ENCODE data around the gene AVPR2.

DNA sequence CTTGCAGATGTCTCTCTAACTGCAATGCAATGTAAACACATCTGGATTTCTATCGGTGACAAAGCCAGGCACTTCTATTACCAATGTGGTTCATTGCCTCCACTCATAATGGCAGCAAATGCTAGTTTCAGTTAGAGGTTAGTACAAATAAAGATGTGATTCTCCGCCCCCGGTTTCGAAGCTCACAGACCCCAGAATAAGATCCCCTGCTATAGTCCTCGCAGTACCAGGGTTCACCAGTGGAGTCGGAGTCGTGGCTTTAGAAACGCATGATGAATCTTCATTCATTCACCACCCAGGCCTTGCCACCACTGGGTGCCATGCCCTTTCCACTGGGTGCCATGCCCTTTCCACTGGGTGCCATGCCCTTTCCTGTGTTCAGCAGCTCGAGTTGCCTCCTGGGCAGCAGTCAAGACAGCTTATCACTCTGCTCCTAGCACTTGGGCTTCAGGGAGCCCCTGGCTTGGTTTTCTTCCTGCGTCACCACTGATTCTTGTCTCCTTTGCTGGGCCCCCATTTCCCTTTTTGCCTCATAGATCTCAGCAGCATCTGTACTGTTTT lies 33.8 kb downstream of the AVPR2 start:
- TF ChIP-seq, protein P1, sequence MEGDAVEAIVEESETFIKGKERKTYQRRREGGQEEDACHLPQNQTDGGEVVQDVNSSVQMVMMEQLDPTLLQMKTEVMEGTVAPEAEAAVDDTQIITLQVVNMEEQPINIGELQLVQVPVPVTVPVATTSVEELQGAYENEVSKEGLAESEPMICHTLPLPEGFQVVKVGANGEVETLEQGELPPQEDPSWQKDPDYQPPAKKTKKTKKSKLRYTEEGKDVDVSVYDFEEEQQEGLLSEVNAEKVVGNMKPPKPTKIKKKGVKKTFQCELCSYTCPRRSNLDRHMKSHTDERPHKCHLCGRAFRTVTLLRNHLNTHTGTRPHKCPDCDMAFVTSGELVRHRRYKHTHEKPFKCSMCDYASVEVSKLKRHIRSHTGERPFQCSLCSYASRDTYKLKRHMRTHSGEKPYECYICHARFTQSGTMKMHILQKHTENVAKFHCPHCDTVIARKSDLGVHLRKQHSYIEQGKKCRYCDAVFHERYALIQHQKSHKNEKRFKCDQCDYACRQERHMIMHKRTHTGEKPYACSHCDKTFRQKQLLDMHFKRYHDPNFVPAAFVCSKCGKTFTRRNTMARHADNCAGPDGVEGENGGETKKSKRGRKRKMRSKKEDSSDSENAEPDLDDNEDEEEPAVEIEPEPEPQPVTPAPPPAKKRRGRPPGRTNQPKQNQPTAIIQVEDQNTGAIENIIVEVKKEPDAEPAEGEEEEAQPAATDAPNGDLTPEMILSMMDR (IDR thresholded peaks at IDR 0.05) = no peak
- TF ChIP-seq POLR2A (IDR thresholded peaks at IDR 0.05) (no peak), EP300 (IDR thresholded peaks at IDR 0.05) (no peak)

All from ovary (tissue), 3 donors.